ENCODE measurements around the gene TNC.

The TNC gene

DNA sequence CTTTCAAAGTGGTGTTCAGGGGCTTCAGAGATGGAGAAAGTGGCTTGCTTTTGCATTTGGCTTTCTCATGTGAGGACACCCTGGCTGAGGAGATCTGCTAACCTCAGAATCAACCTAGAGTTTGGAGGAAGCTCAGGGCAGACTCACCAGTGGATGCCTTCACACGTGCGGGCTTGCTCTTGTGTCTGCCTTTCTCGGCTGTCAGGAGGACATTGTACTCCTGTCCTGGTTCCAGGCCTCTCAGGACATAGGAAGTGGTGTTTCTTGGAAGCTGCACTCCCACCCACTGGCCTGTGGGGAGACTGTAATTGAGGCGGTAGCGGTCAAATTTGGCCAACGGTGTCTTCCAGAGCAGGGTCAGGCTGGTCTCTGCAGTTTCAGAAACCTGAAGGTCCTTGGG, 44.5 kb downstream of the TNC start:
- H2AFZ ChIP-seq (ENCODE audit: low read depth, low read length, severe bottlenecking), result no peak overlapping the region
- no peak overlapping the region for H3K9ac ChIP-seq (ENCODE audit: low read length)
- H4K20me1 ChIP-seq (ENCODE audit: low read depth, low read length), result no peaks in the 10 kb centered on the region
- H3K4me2 ChIP-seq (ENCODE audit: low read depth, low read length, poor library complexity, severe bottlenecking), result no peak overlapping the region
- TF ChIP-seq, protein P1, sequence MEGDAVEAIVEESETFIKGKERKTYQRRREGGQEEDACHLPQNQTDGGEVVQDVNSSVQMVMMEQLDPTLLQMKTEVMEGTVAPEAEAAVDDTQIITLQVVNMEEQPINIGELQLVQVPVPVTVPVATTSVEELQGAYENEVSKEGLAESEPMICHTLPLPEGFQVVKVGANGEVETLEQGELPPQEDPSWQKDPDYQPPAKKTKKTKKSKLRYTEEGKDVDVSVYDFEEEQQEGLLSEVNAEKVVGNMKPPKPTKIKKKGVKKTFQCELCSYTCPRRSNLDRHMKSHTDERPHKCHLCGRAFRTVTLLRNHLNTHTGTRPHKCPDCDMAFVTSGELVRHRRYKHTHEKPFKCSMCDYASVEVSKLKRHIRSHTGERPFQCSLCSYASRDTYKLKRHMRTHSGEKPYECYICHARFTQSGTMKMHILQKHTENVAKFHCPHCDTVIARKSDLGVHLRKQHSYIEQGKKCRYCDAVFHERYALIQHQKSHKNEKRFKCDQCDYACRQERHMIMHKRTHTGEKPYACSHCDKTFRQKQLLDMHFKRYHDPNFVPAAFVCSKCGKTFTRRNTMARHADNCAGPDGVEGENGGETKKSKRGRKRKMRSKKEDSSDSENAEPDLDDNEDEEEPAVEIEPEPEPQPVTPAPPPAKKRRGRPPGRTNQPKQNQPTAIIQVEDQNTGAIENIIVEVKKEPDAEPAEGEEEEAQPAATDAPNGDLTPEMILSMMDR (IDR thresholded peaks at IDR 0.05; ENCODE audit: insufficient read depth, low read length, poor library complexity, severe bottlenecking), result no peak
- TF ChIP-seq EZH2phosphoT487 (conservative IDR thresholded peaks at IDR 0.05; ENCODE audit: low read length), result no peak
- H3K9me2 ChIP-seq (replicated peaks; ENCODE audit: insufficient read depth, low read length), result no peaks in the 10 kb centered on the region
- H3K27ac ChIP-seq (ENCODE audit: low read depth, low read length), result no peak overlapping the region
- H3F3A ChIP-seq (ENCODE audit: insufficient read depth), result no peaks in the 10 kb centered on the region
- H3K4me3 ChIP-seq (ENCODE audit: insufficient read depth, low read length, poor library complexity, severe bottlenecking), result no peak overlapping the region
- H3K27me3 ChIP-seq (ENCODE audit: low read length), result no peaks in the 10 kb centered on the region
- no peaks in the 10 kb centered on the region for H3K9me3 ChIP-seq (ENCODE audit: insufficient read depth, low read length)
- no peaks in the 10 kb centered on the region for H3K79me2 ChIP-seq (ENCODE audit: insufficient read depth, low read length)
- no peaks in the 10 kb centered on the region for H3K36me3 ChIP-seq (ENCODE audit: low read length)

DNA sequence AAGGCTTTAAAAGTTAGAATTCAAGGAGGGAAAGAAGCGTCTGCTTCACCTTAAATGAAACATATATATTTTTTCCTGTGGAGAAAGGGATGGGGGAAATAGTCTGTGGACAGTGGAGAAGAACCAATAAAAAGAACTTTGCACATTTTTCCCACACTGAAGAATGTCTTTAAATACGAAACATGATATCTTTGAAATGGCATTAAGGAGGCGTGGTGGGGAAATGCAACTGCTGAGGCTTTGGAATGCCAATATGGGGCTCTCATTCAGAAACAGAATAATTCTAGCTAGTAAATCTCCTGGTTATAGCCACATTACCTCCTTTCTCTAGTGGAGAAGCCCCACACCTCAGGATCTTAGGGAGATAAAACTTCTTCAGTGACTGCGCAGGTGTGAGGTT, 46.8 kb downstream of the TNC start:
- Histone ChIP-seq H3K4me3 (ENCODE audit: insufficient read depth, low read length, poor library complexity, severe bottlenecking) (no peak overlapping the region), H2AFZ (ENCODE audit: low read depth, low read length, severe bottlenecking) (no peak overlapping the region), H3K4me2 (ENCODE audit: low read depth, low read length, poor library complexity, severe bottlenecking) (no peak overlapping the region), H3K9ac (ENCODE audit: low read length) (no peak overlapping the region), H3K9me2 (replicated peaks; ENCODE audit: insufficient read depth, low read length) (no peaks in the 10 kb centered on the region), H3K79me2 (ENCODE audit: insufficient read depth, low read length) (no peaks in the 10 kb centered on the region), H4K20me1 (ENCODE audit: low read depth, low read length) (no peaks in the 10 kb centered on the region), H3K36me3 (ENCODE audit: low read length) (no peaks in the 10 kb centered on the region), H3K27ac (ENCODE audit: low read depth, low read length) (no peak overlapping the region), H3K27me3 (ENCODE audit: low read length) (no peaks in the 10 kb centered on the region), H3K9me3 (ENCODE audit: insufficient read depth, low read length) (no peaks in the 10 kb centered on the region), H3F3A (ENCODE audit: insufficient read depth) (no peaks in the 10 kb centered on the region)
- no peak for TF ChIP-seq EZH2phosphoT487 (conservative IDR thresholded peaks at IDR 0.05; ENCODE audit: low read length)
- TF ChIP-seq, protein P1 (IDR thresholded peaks at IDR 0.05; ENCODE audit: insufficient read depth, low read length, poor library complexity, severe bottlenecking), result no peak

DNA sequence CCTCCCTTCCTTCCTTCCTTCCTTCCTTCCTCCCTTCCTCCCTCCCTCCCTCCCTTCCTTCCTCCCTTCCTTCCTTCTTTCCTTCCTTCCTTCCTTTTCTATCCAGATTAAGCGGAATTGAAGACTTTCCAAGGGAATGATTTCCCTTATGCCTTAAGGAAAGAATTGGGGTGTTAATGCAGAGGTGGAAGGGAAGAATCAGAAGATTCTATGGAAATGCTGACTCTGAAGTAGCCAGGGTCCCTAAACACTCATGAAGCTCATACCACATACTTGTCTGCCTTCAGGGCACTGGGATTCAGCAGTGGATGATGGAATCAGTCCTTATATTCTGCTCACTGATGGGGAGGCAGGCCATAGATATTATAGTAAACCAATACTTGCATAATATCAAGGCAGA, 48.2 kb downstream of the TNC start:
- Histone ChIP-seq H2AFZ (ENCODE audit: low read depth, low read length, severe bottlenecking) (no peak overlapping the region), H3K9me3 (ENCODE audit: insufficient read depth, low read length) (no peaks in the 10 kb centered on the region), H3K4me3 (ENCODE audit: insufficient read depth, low read length, poor library complexity, severe bottlenecking) (no peak overlapping the region), H3K27ac (ENCODE audit: low read depth, low read length) (no peak overlapping the region), H3K9me2 (replicated peaks; ENCODE audit: insufficient read depth, low read length) (no peaks in the 10 kb centered on the region), H3K4me2 (ENCODE audit: low read depth, low read length, poor library complexity, severe bottlenecking) (no peak overlapping the region), H3K36me3 (ENCODE audit: low read length) (no peaks in the 10 kb centered on the region), H3K79me2 (ENCODE audit: insufficient read depth, low read length) (no peaks in the 10 kb centered on the region), H3F3A (ENCODE audit: insufficient read depth) (no peaks in the 10 kb centered on the region), H3K9ac (ENCODE audit: low read length) (no peak overlapping the region), H3K27me3 (ENCODE audit: low read length) (no peaks in the 10 kb centered on the region), H4K20me1 (ENCODE audit: low read depth, low read length) (no peaks in the 10 kb centered on the region)
- no peak for TF ChIP-seq EZH2phosphoT487 (conservative IDR thresholded peaks at IDR 0.05; ENCODE audit: low read length)
- TF ChIP-seq, protein P1 (IDR thresholded peaks at IDR 0.05; ENCODE audit: insufficient read depth, low read length, poor library complexity, severe bottlenecking), result no peak

Data from SU-DHL-6 (cell line).